ENCODE data around the gene IL3RA.
"Not testable (repeated sequence)": the region's sequence is repeated elsewhere in the genome, so short reads cannot be mapped to it uniquely, and the experiment has no call there.

Gene IL3RA

GRCh38 chrX:1336331-1336943 is at the start of gene IL3RA:
Gene IL3RA, plus strand, starts transcription at chrX:1336785. Its CDS starts 4,981 bp downstream, at chrX:1341766.
- peak; percentile 7 for DNase-seq (ENCODE audit: low spot score)

GRCh38 chrX:1289535-1289934 is 47.0 kb upstream of the IL3RA start:
- no peak for DNase-seq (ENCODE audit: low spot score)

GRCh38 chrX:1291110-1291740 is 45.4 kb upstream of the IL3RA start:
- DNase-seq (ENCODE audit: low spot score) = no peak

GRCh38 chrX:1292575-1293290 is 43.9 kb upstream of the IL3RA start:
- no peak for DNase-seq (ENCODE audit: low spot score)

- no peak for DNase-seq (ENCODE audit: low spot score)
Measured at GRCh38 chrX:1294301-1295067, 42.1 kb upstream of the IL3RA start.

GRCh38 chrX:1295550-1295949 is 41.0 kb upstream of the IL3RA start:
- DNase-seq (ENCODE audit: low spot score) = no peak

GRCh38 chrX:1297591-1297990 is 39.0 kb upstream of the IL3RA start:
- DNase-seq (ENCODE audit: low spot score) = not testable (repeated sequence)

- no peak for DNase-seq (ENCODE audit: low spot score)
Measured at GRCh38 chrX:1300449-1300848, 36.1 kb upstream of the IL3RA start.

GRCh38 chrX:1305411-1305810 is 31.2 kb upstream of the IL3RA start:
- DNase-seq (ENCODE audit: low spot score) = no peak

- DNase-seq (ENCODE audit: low spot score) = no peak
Measured at GRCh38 chrX:1306909-1307625, 29.5 kb upstream of the IL3RA start.

- no peak for DNase-seq (ENCODE audit: low spot score)
Measured at GRCh38 chrX:1307626-1308340, 28.8 kb upstream of the IL3RA start.

- DNase-seq (ENCODE audit: low spot score) = no peak
Measured at GRCh38 chrX:1308476-1308875, 28.1 kb upstream of the IL3RA start.

- DNase-seq (ENCODE audit: low spot score) = not testable (repeated sequence)
Measured at GRCh38 chrX:1308917-1309316, 27.7 kb upstream of the IL3RA start.

- DNase-seq (ENCODE audit: low spot score) = no peak
Measured at GRCh38 chrX:1313788-1314187, 22.8 kb upstream of the IL3RA start.

- DNase-seq (ENCODE audit: low spot score) = no peak
Measured at GRCh38 chrX:1316527-1316926, 20.1 kb upstream of the IL3RA start.

- DNase-seq (ENCODE audit: low spot score) = no peak
Measured at GRCh38 chrX:1321674-1322073, 14.9 kb upstream of the IL3RA start.

GRCh38 chrX:1322393-1322792 is 14.2 kb upstream of the IL3RA start:
- no peak for DNase-seq (ENCODE audit: low spot score)

GRCh38 chrX:1323315-1323714 is 13.3 kb upstream of the IL3RA start:
- peak; percentile 60 for DNase-seq (ENCODE audit: low spot score)

- DNase-seq (ENCODE audit: low spot score) = no peak
Measured at GRCh38 chrX:1325515-1326116, 11.0 kb upstream of the IL3RA start.

- no peak for DNase-seq (ENCODE audit: low spot score)
Measured at GRCh38 chrX:1327651-1328304, 8.8 kb upstream of the IL3RA start.
